SK-N-MC (cell line): Measurements from ENCODE around the gene NOSTRIN.

Source experiments
- EZH2 ChIP-seq: fragments of 200-600 bp; sonication (generic); IDR thresholded peaks from one replicate; pipeline ENCODE4 v1.6.1; 2017; ENCODE audit warnings: antibody characterized with exemption
- POLR2AphosphoS5 ChIP-seq: IDR thresholded peaks from 2 replicates; pipeline ENCODE4 v1.6.1; 2012; ENCODE audit warnings: mild to moderate bottlenecking, low read depth, low read length, borderline replicate concordance

- TF ChIP-seq EZH2 (no peak), POLR2AphosphoS5 (no peak)
Measured at GRCh38 chr2:168825126-168825525, 22.7 kb downstream of the NOSTRIN start.
